ENCODE measurements around the gene TUBGCP3.

TUBGCP3 gene

DNA sequence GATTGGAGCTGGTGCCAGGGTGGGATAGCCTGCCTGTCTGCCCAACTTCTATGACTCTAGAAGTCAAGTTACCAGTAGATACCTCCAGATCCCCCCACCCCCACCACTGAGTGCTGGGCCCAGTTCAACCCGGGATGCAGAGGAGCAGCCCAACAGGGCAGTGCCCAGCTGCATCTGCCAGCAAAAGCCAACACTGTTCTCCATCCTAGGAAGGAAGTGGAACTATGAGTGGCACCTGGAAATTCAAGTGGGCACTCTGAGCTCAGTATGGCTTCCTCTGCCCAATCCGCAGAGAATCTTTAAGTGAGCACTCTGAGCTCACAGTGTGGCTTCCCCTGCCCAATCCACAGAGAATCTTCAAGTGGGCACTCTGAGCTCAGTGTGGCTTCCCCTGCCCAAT is 14.2 kb downstream of the TUBGCP3 start:
- no peak overlapping the region for H3K4me3 ChIP-seq (replicated peaks; ENCODE audit: low read depth, low read length)
- TF ChIP-seq, protein P1, sequence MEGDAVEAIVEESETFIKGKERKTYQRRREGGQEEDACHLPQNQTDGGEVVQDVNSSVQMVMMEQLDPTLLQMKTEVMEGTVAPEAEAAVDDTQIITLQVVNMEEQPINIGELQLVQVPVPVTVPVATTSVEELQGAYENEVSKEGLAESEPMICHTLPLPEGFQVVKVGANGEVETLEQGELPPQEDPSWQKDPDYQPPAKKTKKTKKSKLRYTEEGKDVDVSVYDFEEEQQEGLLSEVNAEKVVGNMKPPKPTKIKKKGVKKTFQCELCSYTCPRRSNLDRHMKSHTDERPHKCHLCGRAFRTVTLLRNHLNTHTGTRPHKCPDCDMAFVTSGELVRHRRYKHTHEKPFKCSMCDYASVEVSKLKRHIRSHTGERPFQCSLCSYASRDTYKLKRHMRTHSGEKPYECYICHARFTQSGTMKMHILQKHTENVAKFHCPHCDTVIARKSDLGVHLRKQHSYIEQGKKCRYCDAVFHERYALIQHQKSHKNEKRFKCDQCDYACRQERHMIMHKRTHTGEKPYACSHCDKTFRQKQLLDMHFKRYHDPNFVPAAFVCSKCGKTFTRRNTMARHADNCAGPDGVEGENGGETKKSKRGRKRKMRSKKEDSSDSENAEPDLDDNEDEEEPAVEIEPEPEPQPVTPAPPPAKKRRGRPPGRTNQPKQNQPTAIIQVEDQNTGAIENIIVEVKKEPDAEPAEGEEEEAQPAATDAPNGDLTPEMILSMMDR (IDR thresholded peaks at IDR 0.05; ENCODE audit: low read depth, low read length, missing control alignments), result no peak
- DNase-seq (ENCODE audit: extremely low read depth, low read depth), result no peak

DNA sequence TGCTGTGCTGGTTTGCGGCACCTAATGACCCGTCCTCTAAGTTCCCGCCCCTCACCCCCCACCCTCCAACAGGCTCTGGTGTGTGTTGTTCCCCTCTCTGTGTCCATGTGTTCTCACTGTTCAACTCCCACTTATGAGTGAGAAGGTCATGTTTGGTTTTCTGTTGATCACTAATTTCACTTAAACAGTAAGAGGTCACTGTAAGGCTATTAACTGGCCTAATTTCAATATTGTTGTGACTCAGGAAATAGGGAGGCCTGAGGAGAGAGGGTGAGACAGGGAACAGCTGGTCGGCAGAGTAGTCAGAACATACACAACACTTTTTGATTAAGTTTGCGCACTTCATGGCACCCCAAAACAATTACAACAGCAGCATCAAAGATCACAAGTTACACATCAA is 15.6 kb downstream of the TUBGCP3 start:
- DNase-seq (ENCODE audit: extremely low read depth, low read depth), result no peak
- H3K4me3 ChIP-seq (replicated peaks; ENCODE audit: low read depth, low read length), result no peak overlapping the region
- TF ChIP-seq, protein P1 (IDR thresholded peaks at IDR 0.05; ENCODE audit: low read depth, low read length, missing control alignments), result no peak

DNA sequence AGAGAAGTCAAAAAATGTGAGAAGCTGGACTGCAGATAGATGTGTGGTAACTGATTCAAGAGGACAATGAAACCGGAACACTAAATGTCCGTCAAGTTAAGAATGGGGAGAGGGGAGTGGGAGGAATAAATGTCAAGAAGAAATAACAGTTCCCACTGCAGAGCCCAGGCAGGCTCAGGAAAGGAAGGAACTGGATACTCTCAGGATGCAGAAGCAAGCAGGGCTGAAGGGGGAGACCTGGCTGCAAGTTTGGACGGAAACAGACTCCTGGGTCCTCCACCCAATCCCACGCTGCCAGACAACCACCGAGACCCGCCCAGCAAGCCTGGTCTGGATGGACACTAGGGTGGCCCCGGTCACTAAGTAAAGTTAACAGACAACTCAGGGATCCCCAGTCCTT is 18.1 kb downstream of the TUBGCP3 start:
- TF ChIP-seq, protein P1 (IDR thresholded peaks at IDR 0.05; ENCODE audit: low read depth, low read length, missing control alignments), result no peak
- DNase-seq (ENCODE audit: extremely low read depth, low read depth), result no peak
- no peak overlapping the region for H3K4me3 ChIP-seq (replicated peaks; ENCODE audit: low read depth, low read length)

DNA sequence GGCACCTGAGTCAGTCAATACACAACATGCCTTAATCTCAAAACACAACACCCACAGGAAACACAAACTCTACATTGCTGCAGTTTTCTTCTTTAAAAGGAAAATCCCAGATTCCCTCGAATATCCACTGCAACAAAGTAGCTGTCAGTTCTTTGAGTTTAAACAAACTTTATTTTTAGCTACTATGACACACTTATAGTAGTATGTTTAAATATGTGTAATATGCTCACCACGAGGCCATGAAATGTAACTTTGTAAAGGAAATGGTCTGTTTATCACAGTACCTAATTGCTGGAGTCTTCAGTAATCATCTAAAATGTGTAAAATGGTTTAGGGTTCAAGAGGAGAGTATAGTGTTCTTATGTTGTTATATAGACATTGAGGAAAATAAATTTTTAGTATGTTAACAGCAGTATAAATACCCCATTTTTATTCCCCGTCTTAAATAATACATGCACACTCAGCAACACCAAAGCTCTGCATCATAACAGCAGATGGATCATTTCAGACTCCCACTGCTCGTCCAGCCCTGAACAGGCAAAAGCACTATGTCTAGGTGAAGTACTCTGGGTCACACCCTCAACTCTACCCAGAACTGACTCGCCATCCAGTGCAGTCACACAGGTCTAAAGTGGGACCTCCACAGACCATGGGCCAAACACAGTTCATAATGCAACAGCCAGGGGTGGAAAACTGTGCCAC is 20.6 kb downstream of the TUBGCP3 start:
- TF ChIP-seq, protein P1 (IDR thresholded peaks at IDR 0.05; ENCODE audit: low read depth, low read length, missing control alignments), result no peak
- H3K4me3 ChIP-seq (replicated peaks; ENCODE audit: low read depth, low read length), result no peak overlapping the region
- DNase-seq (ENCODE audit: extremely low read depth, low read depth), result no peak

DNA sequence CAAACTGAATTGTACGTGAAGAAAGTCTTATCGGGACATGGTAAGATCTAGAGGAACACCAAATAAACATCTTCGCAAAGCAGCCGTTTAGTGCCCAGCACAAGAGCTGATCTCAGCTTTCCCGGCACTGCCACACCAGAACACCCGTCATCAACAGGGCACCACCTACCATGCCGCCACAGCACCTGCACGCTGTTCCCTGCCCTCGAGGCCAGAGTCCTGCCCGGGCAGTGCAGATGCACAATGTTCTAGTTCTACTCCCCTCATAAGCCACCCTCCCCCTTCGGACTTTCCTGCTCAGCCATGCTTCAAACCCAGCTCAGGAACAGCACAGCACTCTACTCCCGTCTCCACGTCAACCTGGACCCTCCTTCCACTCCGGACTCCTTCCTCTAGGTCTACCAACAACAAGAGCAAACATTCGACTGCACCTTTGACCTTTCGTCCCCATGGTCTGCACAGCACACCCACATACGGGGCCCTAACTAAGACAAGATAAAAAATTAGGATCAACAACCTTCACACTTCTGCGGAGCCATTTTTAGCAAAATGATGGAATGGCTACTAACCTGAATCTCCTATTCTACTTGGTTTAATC is 25.1 kb downstream of the TUBGCP3 start:
- H3K4me3 ChIP-seq (replicated peaks; ENCODE audit: low read depth, low read length), result no peak overlapping the region
- DNase-seq (ENCODE audit: extremely low read depth, low read depth), result no peak
- TF ChIP-seq, protein P1 (IDR thresholded peaks at IDR 0.05; ENCODE audit: low read depth, low read length, missing control alignments), result no peak

DNA sequence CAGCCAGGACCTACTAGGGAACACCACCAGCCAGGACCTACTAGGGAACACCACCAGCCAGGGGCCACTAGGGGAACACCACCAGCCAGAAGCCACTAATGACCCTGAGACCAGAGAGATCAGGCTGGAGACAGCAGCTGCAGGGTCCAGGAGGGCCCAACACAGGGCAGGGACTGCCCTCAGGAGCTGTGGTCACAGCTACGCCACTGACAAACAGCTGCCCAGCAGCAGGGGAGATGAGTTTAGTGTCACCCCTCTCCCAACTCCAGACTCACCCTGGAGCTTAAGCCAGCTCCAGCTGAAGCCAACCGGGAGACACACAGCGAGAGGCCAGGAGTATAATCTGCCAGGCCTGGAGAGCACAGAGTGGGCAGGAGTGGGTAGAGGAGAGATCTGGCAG is 25.7 kb downstream of the TUBGCP3 start:
- no peak overlapping the region for H3K4me3 ChIP-seq (replicated peaks; ENCODE audit: low read depth, low read length)
- no peak for DNase-seq (ENCODE audit: extremely low read depth, low read depth)

More for the DNA sequence above, 25.7 kb downstream of the TUBGCP3 start:
- TF ChIP-seq, protein P1 (IDR thresholded peaks at IDR 0.05; ENCODE audit: low read depth, low read length, missing control alignments), result no peak

Data from HFF-Myc (cell line).